Liver (tissue), 3 donors: ENCODE results near the gene CATSPER3.
"Not testable (repeated sequence)": the region's sequence is repeated elsewhere in the genome, so short reads cannot be mapped to it uniquely, and the experiment has no call there.

Source experiments
- GABPA ChIP-seq, 2 donors: IDR thresholded peaks in 1 of 2; conservative IDR thresholded peaks in 1 of 2; 2 replicates each; pipeline ENCODE4 v1.6.1; 2016; ENCODE audit warnings: antibody characterized with exemption in 2 of 2, mild to moderate bottlenecking in 1 of 2, moderate library complexity in 1 of 2
- TF ChIP-seq, protein P1 (sequence below): fragments of 150-350 bp; IDR thresholded peaks from 2 replicates; pipeline ENCODE4 v1.5.1; 2017; ENCODE audit warnings: improper control_type of control experiment, low read depth, low read length; ENCODE audit not compliant: missing input control
- donor health status: healthy.
- donor health status: healthy.

GRCh38 chr5:134990183-134990582 lies 22.5 kb downstream of the CATSPER3 start:
- TF ChIP-seq, protein P1, sequence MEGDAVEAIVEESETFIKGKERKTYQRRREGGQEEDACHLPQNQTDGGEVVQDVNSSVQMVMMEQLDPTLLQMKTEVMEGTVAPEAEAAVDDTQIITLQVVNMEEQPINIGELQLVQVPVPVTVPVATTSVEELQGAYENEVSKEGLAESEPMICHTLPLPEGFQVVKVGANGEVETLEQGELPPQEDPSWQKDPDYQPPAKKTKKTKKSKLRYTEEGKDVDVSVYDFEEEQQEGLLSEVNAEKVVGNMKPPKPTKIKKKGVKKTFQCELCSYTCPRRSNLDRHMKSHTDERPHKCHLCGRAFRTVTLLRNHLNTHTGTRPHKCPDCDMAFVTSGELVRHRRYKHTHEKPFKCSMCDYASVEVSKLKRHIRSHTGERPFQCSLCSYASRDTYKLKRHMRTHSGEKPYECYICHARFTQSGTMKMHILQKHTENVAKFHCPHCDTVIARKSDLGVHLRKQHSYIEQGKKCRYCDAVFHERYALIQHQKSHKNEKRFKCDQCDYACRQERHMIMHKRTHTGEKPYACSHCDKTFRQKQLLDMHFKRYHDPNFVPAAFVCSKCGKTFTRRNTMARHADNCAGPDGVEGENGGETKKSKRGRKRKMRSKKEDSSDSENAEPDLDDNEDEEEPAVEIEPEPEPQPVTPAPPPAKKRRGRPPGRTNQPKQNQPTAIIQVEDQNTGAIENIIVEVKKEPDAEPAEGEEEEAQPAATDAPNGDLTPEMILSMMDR, result not testable (repeated sequence)
- not testable (repeated sequence) for TF ChIP-seq GABPA (IDR thresholded peaks at IDR 0.05 in 1 of 2, conservative IDR thresholded peaks at IDR 0.05 in 1 of 2)
